K562 (cell line): Measurements from ENCODE around the gene TEFM. TPM values are rescaled to one million over a fixed set of nuclear protein-coding genes. Genes with fewer than 3 reads are reported as not detected.

Experiments used
- ATF6 ChIP-seq: sonication (generic); formaldehyde crosslinking; IDR thresholded peaks from 2 replicates; pipeline ENCODE4 v1.4.0; 2020; ENCODE audit warnings: mild to moderate bottlenecking, missing genetic modification reagents
- CEBPZ ChIP-seq: fragments of 150-350 bp; IDR thresholded peaks from 2 replicates; pipeline ENCODE4 v1.6.1; 2014; ENCODE audit warnings: low read depth, mild to moderate bottlenecking, low read length, borderline replicate concordance
- CTCFL ChIP-seq: IDR thresholded peaks from 2 replicates; pipeline ENCODE4 v1.6.1; 2011; ENCODE audit warnings: borderline replicate concordance, low read depth, mild to moderate bottlenecking, moderate library complexity, low read length; ENCODE audit not compliant: insufficient read depth, poor library complexity, severe bottlenecking
- ILK ChIP-seq: fragments of 450-650 bp; IDR thresholded peaks from 2 replicates; pipeline ENCODE4 v1.6.1; 2016; ENCODE audit warnings: missing genetic modification characterization, low read depth, mild to moderate bottlenecking, missing compliant biosample characterization, moderate library complexity, borderline replicate concordance
- NCOA6 ChIP-seq: fragments of 450-650 bp; IDR thresholded peaks from 2 replicates; pipeline ENCODE4 v1.6.1; 2017; ENCODE audit warnings: mild to moderate bottlenecking
- NFYB ChIP-seq: IDR thresholded peaks from 2 replicates; pipeline ENCODE4 v1.6.1; 2011; ENCODE audit warnings: mild to moderate bottlenecking, moderate library complexity; ENCODE audit not compliant: insufficient read length; ENCODE audit errors: extremely low read depth
- PURB ChIP-seq: sonication (generic); formaldehyde crosslinking; IDR thresholded peaks from 2 replicates; pipeline ENCODE4 v1.9.0; 2021; ENCODE audit warnings: low read depth, mild to moderate bottlenecking, missing genetic modification reagents
- TAF15 ChIP-seq: fragments of 200-400 bp; formaldehyde crosslinking; IDR thresholded peaks from 2 replicates; pipeline ENCODE4 v1.6.1; 2017; ENCODE audit warnings: mild to moderate bottlenecking, low read depth, low read length, moderate library complexity
- TAL1 ChIP-seq: fragments of 450-650 bp; IDR thresholded peaks from 2 replicates; pipeline ENCODE4 v1.6.1; 2016; ENCODE audit warnings: mild to moderate bottlenecking
- ZBTB12 ChIP-seq: fragments of 250-450 bp; sonication (Bioruptor Pico); IDR thresholded peaks from 2 replicates; pipeline ENCODE4 v1.4.0; 2020
- ZBTB49 ChIP-seq: sonication (generic); formaldehyde crosslinking; IDR thresholded peaks from 2 replicates; pipeline ENCODE4 v1.8.0; 2022; ENCODE audit warnings: missing genetic modification reagents, mild to moderate bottlenecking, borderline replicate concordance
- ZSCAN29 ChIP-seq: fragments of 450-650 bp; IDR thresholded peaks from 2 replicates; pipeline ENCODE4 v1.6.1; 2017
- polyA plus RNA-seq, 8 experiments: library from polyadenylated mRNA; depleted of rRNA in 4 of 8; stranded (reverse) in 5 of 8; unstranded in 3 of 8; fragments of >200 nt; fragmentation: Nextera tagmentation in 2 of 8; fragmentation: Illumina TruSeq in 1 of 8; extraction: Ambion mirVana in 2 of 8; extraction: Trizol in 1 of 8; gene quantifications; 2 replicates each; pipeline versions ENCODE4 v1.2.1 to v1.2.3, GENCODE V29; 2011 to 2014; ENCODE audit warnings: inconsistent platforms in 1 of 8, missing spikeins in 1 of 8
- total RNA-seq, 7 experiments: library from RNA; depleted of rRNA in 6 of 7; stranded (reverse); fragments of >200 nt in 6 of 7; fragmentation: Illumina TruSeq in 2 of 7; extraction: Trizol in 2 of 7; gene quantifications; 2 replicates each; pipeline versions ENCODE4 v1.2.1 to v1.2.3, GENCODE V29; 2011 to 2021; ENCODE audit warnings: low replicate concordance in 1 of 7

Gene TEFM
- total and polyA plus RNA-seq, 9 of the 15 experiments (the other 6 are each of a cell fraction or from before 2014, with no cell fraction given) = 12.5 to 60.3 (median 23.3) TPM

GRCh38 chr17:30906101-30906911 lies at the start of gene TEFM (continued):
- TF ChIP-seq CTCFL = no peak
- TF ChIP-seq TAF15 = no peak
- TF ChIP-seq CEBPZ = no peak
- no peak for TF ChIP-seq ILK (tag)
- TF ChIP-seq ATF6 = 0 out of 2 replicates have a peak, but pooled peaks have one; percentile 70
- no peak for TF ChIP-seq ZBTB49 (CRISPR knock-in tag)
- TF ChIP-seq ZSCAN29 = no peak
- TF ChIP-seq NFYB = no peak
- TF ChIP-seq ZBTB12 (CRISPR knock-in tag) = 0 out of 2 replicates have a peak, but pooled peaks have one; percentile 23
- TF ChIP-seq TAL1 = peak; percentile 27; the same call in 1 of the 2 replicates
- TF ChIP-seq NCOA6 = no peak
- no peak for TF ChIP-seq PURB (CRISPR knock-in tag)
